KBM-7 (cell line): Measurements from ENCODE around the gene RAB30.
"Not testable (repeated sequence)": the region's sequence is repeated elsewhere in the genome, so short reads cannot be mapped to it uniquely, and the experiment has no call there.

Experiments used
- DNase-seq: peaks from one replicate; pipeline ENCODE4 v3.0.0-alpha.2; 2015
- in situ Hi-C: fragments of 300-500 bp; cut with MboI; formaldehyde crosslinking; loops from 2 replicates; pipeline ENCODE4 v1.14.3; 2020; ENCODE audit warnings: low sequenced_read_pairs, low pct_unique_long_range_greater_than_20kb, mixed read lengths

Gene RAB30

DNA sequence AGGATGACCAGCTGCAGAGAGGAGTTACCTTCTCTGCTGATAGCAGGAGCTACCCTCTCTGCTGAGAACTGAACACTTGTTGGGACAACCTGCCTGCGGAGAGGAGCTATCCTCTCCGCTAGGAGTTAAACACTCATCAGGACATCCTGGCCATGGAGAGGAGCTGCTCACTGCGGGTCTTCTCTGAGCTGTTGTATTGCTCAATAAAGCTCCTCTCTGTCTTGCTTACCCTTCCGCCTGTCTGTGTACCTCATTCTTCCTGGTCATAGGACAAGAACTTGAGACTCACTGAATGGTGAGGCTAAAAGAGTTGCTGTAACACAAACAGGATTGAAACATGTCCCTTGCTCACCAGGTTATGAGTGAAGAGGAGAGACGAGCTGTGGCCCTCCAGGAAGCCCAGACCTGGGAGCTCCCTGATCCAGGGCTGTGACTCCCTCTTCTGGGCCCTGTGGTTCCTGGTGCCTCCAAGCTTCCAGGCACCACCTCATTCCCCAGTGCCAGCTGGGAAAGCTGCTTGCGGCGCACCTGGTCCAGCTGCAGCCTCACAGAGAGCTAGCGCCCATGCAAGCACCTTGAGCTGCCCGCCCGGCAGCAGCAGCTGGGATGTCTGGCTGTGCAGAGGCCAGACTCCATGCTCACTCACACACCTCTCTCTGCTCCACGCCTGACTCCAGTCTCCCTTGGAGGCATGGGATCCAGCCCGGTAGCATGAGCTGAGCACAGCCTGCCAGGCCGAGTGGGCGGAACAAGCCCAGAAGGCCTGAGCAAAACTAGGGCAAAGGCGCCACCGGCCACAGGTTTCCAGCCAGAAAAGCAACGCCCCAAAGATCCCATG lies 50.5 kb downstream of the RAB30 start:
- in situ Hi-C loops: no loop called here
- DNase-seq: no peak

DNA sequence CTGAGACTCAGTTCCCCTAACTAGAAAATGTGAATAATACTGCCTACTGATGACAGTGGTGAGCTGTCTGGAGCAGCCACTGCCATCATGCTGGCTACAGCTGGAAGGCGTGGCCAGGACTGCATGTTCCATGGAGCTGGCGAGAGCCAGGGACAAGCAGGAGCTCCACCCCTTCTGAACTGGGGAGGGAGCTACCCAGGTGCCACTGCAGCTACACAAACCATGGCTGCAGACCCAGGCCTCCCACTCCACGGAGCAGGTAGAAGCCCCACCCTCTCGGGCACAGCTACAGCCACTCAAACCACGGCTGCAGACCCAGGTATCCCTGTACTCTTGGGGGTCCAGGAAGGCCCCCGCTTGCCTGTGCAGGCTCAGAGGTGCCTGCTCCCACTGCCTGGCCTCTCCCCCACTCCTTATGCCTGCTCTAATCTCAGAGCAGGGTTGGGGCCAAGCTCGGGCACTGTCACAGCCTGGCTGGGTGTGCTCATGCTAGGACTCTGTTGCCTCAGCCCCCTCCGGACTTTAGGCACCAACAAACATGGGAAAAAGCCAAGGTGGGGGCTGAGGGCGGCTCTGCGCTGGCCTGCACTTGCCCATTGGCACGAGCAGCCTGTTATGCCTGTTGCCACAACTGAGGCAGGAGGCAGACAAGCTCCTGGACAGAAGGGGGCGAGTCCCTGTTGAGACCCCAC lies 51.7 kb downstream of the RAB30 start:
- DNase-seq: no peak
- in situ Hi-C loops: no loop called here

DNA sequence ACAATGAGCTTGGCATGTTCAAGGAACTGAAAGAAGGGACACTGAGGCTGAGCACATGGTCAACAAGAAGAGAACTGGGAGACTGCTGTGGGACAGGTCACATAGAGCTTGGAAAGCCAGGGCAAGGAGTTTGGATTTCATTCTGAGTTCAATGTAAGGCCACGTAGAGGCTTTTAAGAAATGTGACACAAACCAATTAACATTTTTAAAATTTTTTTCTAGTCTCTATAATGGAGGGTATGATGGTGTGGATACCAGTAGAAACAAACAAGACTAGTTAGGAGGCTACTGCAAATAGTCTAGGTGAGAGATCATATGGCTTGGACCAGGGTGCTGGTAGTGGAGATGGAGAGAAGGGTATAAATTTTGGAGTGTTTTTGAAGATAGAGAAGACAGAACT lies 56.7 kb downstream of the RAB30 start:
- in situ Hi-C loops: no loop called here
- DNase-seq: no peak

DNA sequence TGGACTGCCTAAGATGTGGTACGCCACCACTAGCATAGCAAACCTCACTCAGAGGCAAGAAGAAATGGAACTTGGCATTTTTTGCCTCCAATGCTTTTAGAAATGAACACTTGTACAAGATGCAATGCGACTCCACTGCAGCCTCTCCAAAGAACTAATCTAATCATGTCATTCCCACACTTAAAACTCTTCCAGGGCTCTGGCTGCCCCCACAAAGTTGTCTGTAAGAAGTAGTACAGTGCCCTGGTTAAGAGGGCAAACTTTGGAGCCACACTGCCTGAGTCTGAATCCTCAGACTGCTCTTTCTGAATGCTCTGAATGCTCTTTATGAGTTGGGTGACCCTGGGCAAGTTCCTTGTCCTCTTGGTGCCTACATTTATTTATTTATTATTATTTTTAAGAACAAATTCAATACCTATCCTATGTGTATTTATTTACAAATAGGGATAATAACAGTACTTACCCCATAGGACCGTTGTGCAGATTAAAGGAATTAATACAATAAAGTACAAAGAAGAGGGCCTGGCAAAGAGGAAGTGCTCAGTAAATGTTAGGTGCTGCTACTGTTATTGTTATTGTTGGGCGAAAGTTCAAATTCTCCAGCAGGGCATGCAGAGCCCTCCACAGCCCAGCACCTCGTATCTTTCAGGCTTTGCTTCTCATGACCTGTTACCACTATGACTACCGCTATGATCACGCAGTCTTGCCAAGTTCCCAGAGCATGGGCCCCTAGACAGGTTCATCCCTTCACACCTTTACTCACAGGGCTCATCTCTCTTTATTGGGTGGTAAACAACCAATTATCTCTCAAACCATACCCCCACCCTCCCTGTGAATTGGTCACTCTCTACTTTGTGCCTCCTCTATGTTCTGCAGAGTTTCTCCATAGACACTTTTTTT lies 59.3 kb downstream of the RAB30 start:
- in situ Hi-C loops: no loop called here
- no peak for DNase-seq

DNA sequence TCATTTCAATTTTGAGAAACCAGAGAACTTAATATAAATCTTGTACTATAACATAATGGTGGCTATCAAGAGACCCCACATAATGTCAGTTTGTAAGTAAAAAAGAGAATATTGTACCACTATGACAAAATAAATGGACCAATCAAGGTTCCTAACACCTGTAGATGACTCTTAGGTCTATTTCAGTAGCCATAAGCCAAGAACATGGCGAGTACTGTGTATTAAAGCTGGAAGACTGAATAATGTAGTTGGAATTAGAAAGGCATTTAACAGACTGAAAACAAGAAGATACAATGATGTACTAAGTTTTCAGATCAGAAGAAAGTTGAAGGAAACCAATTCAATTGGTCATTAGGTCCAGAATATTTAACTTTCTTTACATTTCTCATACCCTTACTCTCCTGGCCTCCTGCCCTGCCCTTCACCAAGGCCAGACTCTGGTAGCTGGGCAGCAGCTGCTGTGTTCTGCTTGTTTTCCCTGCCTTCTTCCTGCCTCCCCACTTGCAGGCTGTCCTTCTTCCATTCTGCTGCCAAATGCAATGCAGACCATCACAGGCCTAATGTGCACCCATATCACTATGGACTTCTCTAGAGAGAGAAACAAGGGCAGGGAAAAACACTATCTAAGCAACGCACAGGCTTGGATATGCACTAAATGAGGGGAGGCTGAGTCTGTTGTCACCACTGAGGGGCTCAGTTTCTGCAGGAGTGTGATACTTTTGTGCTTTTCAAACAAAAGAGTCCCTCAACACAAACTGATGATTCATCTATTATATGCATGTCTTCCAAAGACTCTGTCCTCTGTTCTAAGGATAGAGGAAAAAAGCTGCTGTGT lies 60.1 kb downstream of the RAB30 start:
- no peak for DNase-seq
- in situ Hi-C loops: no loop called here

DNA sequence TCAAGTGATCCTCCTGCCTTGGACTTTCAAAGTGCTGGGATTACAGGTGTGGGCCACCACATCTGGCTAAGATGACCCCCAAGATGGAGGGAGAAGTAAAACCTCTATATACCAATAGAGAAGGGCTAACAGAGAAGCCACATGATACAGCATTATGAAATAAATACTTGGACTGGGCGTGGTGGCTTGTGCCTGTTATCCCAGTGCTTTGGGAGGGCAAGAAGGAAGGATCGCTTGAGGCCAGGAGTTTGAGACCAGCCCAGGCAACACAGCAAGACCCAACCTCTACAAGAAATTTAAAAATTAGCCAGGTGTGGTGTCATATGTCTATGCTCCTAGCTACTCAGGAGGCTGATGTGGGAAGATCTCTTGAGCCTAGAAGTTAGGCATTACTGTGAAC lies 61.7 kb downstream of the RAB30 start:
- in situ Hi-C loops: no loop called here
- DNase-seq: no peak

DNA sequence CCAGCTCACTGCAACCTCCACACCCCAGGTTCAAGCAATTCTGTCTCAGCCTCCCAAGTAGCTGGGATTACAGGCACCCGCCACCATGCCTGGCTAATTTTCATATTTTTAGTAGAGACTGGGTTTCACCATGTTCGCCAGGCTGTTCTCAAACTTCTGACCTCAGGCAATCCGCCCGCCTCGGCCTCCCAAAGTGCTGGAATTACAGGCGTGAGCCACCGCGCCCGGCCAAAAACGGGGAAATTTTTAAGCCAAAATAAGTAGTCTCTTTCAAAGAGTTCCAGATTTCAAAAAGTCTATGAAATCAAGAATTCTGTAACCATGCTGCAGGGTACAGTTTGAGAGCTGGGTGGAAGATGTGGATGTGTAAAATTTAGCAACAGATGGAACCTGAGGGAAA lies 62.6 kb downstream of the RAB30 start:
- in situ Hi-C loops, DNase-seq: not testable (repeated sequence)

DNA sequence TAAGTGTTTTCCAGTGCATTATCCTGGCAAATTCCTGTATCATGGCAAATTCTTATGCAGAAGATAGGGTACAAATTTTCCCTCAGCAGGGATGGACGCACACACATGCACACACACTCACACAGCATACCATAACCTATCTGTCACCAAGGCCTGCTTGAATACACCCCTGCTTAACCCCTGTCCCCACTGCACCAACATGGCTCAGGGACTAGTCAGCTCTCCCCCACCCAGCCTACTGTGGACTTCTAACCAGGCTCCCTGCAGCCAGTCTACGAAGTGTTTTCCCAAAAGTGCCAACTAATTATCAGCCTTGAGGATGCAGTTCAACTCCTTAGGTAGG lies 63.1 kb downstream of the RAB30 start:
- in situ Hi-C loops: no loop called here
- no peak for DNase-seq

DNA sequence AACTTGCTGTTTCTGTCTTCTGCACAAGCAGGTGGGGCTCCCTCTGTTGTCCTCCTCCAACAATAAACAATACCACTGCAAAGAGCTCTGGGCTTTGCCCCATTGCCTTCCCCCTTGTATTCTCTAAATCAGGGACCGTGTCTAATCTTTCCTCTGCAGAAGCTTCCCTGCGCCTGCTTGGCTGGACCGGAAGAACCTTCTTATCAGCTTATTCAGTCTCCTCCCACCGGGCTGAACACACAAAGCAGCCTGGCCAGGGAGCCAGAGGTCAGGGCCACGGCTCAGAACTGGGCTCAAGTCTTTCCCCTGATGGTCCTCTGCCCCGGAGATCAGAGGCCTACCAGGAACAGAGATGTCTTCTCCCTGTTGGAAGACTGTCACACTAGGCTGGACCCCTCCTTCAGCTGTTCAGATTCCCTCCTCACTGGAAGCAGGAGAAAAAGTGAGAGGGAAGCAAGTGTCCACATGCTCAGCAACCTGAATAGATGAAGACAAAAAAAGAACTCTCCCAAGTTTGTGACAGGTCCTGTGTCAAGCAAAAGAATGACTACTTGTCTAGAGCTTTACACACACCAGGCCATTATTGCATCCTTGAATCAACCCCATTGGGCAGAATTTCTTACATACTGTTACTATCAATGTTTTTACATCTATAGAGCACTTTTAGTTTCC lies 63.7 kb downstream of the RAB30 start:
- in situ Hi-C loops: no loop called here
- DNase-seq: peak; percentile 58

DNA sequence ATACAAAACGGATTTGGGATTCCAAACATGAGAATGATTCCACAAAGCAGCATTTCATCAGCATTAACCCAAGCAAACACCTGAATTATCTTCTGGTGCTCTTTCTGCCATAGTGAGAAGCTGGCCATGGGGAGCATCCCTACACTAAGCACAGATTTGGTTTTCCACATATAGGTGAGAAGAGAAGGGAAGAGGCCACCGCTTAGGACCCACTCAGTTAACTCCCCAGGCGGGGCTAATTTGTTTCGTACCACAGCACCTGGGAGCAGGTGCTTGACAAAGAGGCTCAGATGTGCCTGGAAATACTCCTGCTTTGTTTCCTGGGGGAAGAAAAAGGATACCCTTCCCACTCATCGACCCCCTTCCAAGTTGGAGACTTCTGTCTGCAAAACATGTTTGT lies 64.2 kb downstream of the RAB30 start:
- in situ Hi-C loops: no loop called here
- no peak for DNase-seq

DNA sequence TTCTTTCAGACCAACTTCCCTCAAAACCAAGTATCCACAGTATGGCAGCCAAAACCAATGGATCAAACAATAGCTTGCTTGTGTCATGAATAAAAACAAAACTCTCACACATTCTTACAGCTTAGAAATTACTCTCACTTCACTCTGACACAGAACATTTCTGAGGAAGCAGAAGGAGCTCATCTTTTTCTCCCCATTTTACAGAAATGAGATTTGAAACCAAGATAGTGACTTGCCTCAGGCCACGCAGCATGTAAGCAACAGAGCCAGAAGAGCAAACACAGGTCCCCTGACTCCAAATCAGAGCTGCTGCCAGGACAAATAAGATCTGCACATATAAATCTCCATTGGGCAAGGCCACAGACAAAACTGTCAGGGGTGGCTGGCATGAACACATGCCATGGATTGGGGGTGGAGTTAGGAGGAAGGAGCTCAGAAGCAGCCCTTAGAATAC lies 64.8 kb downstream of the RAB30 start:
- in situ Hi-C loops: no loop called here

DNA sequence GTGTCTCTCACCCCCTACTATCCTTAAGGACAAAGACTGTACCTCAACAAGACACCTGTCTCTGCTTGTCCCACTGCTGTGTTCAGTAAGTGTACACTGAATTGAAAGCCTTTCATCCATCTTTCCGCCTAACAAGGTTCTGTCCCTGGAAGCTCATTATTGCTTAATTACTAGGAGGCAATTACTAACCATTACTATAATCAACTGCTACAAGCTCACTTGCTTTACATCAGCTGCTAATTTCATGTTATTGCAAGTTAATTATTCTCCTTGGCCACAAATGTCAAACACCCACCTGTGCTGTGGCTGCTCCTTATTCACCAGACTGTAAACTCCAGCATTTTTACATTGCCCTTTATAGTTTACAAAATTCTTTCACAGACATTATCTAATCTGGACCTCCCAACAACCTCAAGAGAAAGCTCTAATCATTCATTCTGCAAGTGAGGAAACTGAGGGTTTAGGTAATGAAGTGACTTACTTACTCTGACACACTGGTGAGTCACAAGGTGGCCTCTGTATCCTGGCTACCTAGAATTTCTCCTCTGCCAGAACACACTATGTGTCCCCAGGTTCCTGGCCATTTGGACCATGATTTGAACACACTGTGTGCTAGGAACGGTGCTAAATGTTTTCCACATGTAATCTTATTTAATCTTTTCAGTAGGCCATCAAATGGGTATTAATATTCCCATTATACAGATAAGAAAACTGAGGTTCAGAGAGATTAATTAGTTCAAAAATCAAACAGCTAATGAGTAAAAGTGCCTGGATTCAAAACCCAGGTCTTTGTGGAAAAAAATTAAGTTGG lies 66.7 kb downstream of the RAB30 start:
- no peak for DNase-seq
- in situ Hi-C loops: no loop called here

More for the DNA sequence above, 64.8 kb downstream of the RAB30 start:
- peak; percentile 6 for DNase-seq

DNA sequence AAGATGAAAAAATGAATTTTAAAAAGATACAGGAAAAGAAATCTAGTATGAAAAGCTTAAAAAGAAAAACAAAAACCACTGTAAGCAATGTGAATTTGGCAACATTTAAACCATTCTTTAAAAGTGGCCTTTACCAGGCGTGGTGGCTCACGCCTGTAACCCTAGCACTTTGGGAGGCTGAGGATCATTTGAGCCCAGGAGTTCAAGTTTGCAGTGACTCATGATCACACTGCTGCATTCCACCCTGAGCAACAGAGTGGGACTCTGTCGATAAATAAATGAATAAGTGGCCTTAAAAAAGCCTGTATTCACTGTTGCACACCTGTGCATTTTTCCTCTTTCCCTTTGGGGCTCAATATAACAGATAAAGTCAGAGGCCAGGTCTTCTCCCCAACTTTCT lies 69.2 kb downstream of the RAB30 start:
- in situ Hi-C loops: no loop called here
- no peak for DNase-seq

DNA sequence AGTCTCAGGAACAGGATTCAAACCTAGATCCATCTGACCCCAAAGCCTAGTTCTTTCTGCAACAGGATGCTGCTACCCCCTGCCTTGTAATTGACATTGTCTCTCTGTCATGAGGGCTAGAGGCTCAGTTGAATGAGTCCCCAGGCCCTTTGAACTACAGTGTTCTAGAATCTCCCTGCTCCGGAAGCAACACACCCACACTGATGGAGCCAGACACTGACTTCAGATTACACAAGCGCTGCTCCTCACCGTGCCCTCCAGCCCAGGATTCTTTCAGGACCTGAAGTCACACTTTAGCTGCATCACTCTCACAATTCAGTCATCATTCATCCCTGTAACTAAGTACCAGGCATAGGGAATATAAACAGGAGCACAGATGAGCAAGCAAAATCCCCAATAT lies 69.6 kb downstream of the RAB30 start:
- no peak for DNase-seq
- in situ Hi-C loops: no loop called here

DNA sequence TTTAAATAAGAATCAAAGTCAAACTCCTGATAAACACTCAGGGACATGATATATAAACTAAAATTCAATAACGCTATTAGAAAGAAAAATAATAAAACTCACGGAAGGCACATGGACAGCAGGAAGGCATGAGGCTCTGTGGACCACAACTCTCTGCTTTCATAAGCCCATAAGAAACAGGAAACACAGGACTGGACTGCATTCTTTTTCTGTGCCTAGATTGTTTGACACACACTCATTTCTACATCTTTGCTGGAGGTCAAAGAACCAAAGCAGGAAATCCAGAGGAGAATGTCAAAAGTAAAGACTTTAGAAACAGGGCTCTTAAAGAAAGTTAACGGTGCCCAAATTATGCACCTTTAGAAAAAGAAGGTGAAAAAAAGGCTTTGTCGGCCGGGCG lies 71.3 kb downstream of the RAB30 start:
- in situ Hi-C loops: no loop called here
- DNase-seq: no peak

DNA sequence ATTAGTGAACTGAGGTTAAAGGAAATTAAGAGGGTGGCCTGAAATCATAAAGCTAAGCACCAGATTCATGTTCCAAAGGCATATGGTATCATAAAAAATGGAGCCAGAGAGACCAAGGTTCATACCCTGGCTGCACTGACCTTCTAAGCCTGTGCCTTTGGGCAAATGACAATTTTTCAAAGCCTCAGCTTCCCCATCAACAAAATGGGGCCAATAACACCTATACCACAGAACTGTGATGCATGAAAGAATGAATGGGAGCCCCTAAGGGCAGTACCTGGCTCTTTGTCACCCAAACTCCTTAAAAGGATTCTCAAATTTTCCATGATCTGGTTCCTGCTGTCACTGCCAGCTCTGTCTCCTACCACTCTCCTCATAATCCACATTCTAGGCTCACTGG lies 72.5 kb downstream of the RAB30 start:
- DNase-seq: no peak
- in situ Hi-C loops: no loop called here

DNA sequence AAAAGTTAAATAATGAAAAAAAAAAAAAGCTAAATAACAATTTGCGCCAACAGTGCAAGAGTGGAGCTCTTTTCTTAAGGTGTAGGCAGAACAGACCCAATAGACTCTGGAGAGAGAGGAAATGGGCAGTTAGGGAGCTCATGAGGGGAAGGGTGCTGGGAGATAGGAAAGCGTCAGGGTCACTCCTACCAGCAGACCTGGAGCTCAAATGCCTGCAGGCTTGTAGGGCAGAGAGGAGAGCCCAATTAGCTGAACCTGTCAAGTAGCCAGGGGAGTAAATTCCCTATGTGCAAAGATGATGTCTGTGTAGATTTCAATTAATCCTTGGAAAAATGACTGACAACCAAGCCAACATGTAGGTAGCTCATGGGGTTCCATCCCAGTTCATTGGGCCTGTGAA lies 73.0 kb downstream of the RAB30 start:
- in situ Hi-C loops: no loop called here

More for the DNA sequence above, 73.0 kb downstream of the RAB30 start:
- DNase-seq: no peak
